H1 (cell line): Measurements from ENCODE around the gene GSTT2. TPM values are rescaled to one million over a fixed set of nuclear protein-coding genes. Genes with fewer than 3 reads are reported as not detected.

Source experiments
- CTCF ChIA-PET: fragments of 300-600 bp; sonication (Branson Sonifier 250); formaldehyde crosslinking; loops from one replicate; lab custom pipeline; 2021; ENCODE audit not compliant: partially characterized antibody; lab: Charles Lee
- POLR2A ChIA-PET: fragments of 300-600 bp; sonication (Branson Sonifier 250); formaldehyde crosslinking; loops from one replicate; lab custom pipeline; 2021; ENCODE audit warnings: inconsistent platforms; ENCODE audit not compliant: partially characterized antibody; lab: Charles Lee
- DNase-seq, 2 experiments: peaks; one replicate each; pipeline versions ENCODE4 v3.0.0 to v3.0.0-alpha.2; 2010 to 2022; ENCODE audit warnings: low spot score in 2 of 2, low read depth in 1 of 2, mixed read lengths in 1 of 2
- FAIRE-seq: peaks from 2 replicates; lab custom pipeline; 2011; peaks lifted over from hg19 to GRCh38; lab: Jason Lieb, UNC
- H2AFZ ChIP-seq: 2 replicates; pipeline ENCODE4 v1.8.1; 2012; ENCODE audit warnings: low read length, inconsistent platforms
- H2AK5ac ChIP-seq: 2 replicates; pipeline ENCODE4 v1.6.1; 2013; ENCODE audit warnings: low read depth, low read length
- H2BK120ac ChIP-seq: replicated peaks from 2 replicates; pipeline ENCODE3; 2013; ENCODE audit warnings: low read depth, low read length, inconsistent platforms
- H2BK12ac ChIP-seq: 2 replicates; pipeline ENCODE4 v1.6.1; 2013; ENCODE audit warnings: low read depth, low read length
- H2BK15ac ChIP-seq: 2 replicates; pipeline ENCODE4 v1.6.1; 2013; ENCODE audit warnings: low read length
- H2BK20ac ChIP-seq: 2 replicates; pipeline ENCODE4 v1.6.1; 2013; ENCODE audit warnings: low read length
- H2BK5ac ChIP-seq: 2 replicates; pipeline ENCODE4 v1.6.1; 2013; ENCODE audit warnings: low read depth, low read length
- H3K14ac ChIP-seq: 2 replicates; pipeline ENCODE4 v1.6.1; 2013; ENCODE audit warnings: inconsistent platforms; ENCODE audit not compliant: insufficient read length
- H3K18ac ChIP-seq: 2 replicates; pipeline ENCODE4 v1.6.1; 2013; ENCODE audit warnings: low read length; ENCODE audit errors: extremely low read depth
- H3K23ac ChIP-seq: 2 replicates; pipeline ENCODE4 v1.6.1; 2013; ENCODE audit warnings: inconsistent platforms; ENCODE audit not compliant: insufficient read length
- H3K23me2 ChIP-seq: 2 replicates; pipeline ENCODE4 v1.6.1; 2013; ENCODE audit warnings: low read depth, low read length
- H3K27ac ChIP-seq: 2 replicates; pipeline ENCODE4 v1.6.1; 2011; ENCODE audit warnings: low read depth, low read length, inconsistent platforms
- H3K27me3 ChIP-seq, 4 experiments: replicated peaks in 1 of 4; 1 replicate in 1 of 4; 2 replicates in 3 of 4; pipeline versions ENCODE4 v1.6.1 to v1.8.1; 2011 to 2013; ENCODE audit warnings: low read length in 3 of 4, mild to moderate bottlenecking in 3 of 4, inconsistent platforms in 2 of 4, mixed read lengths in 2 of 4, moderate library complexity in 1 of 4; ENCODE audit not compliant: control insufficient read depth in 3 of 4, insufficient read depth in 3 of 4; ENCODE audit errors: extremely low read depth in 1 of 4
- H3K36me3 ChIP-seq, 4 experiments: 2 replicates each; pipeline versions ENCODE4 v1.6.1 to v1.8.1; 2011 to 2013; ENCODE audit warnings: mild to moderate bottlenecking in 4 of 4, low read length in 3 of 4, moderate library complexity in 2 of 4, control low read depth in 1 of 4, inconsistent platforms in 1 of 4; ENCODE audit not compliant: insufficient read depth in 4 of 4, control insufficient read depth in 2 of 4
- H3K4ac ChIP-seq: replicated peaks from 2 replicates; pipeline ENCODE3; 2013; ENCODE audit warnings: low read length, low read depth, mixed read lengths, inconsistent platforms; ENCODE audit not compliant: insufficient read length
- H3K4me1 ChIP-seq, 4 experiments: replicated peaks in 1 of 4; 1 replicate in 1 of 4; 2 replicates in 3 of 4; pipeline versions ENCODE4 v1.6.1 to v1.8.1; 2011 to 2013; ENCODE audit warnings: low read length in 3 of 4, inconsistent platforms in 2 of 4, mixed read lengths in 1 of 4; ENCODE audit not compliant: insufficient read depth in 4 of 4, control insufficient read depth in 3 of 4
- H3K4me2 ChIP-seq, 2 experiments: 2 replicates each; pipeline versions ENCODE4 v1.6.1 to v1.8.1; 2011 to 2013; ENCODE audit warnings: low read depth in 2 of 2, low read length in 2 of 2, control low read depth in 1 of 2, inconsistent platforms in 1 of 2, mild to moderate bottlenecking in 1 of 2; ENCODE audit not compliant: insufficient read depth in 1 of 2
- H3K4me3 ChIP-seq, 4 experiments: fragments of 200-600, 300-600 bp in 1 of 4; sonication (generic), shearing (Covaris generic), sonication (Bioruptor Twin) in 1 of 4; 2 replicates each; pipeline versions ENCODE4 v1.5.1 to v1.8.1; 2011 to 2016; ENCODE audit warnings: low read length in 4 of 4, low read depth in 3 of 4, control low read depth in 2 of 4, inconsistent platforms in 2 of 4, mild to moderate bottlenecking in 2 of 4, mixed read lengths in 1 of 4, moderate library complexity in 1 of 4; ENCODE audit not compliant: insufficient read depth in 2 of 4; ENCODE audit errors: extremely low read depth in 1 of 4
- H3K56ac ChIP-seq: replicated peaks from 2 replicates; pipeline ENCODE3; 2013; ENCODE audit warnings: low read depth, mild to moderate bottlenecking, mixed read lengths, low read length, inconsistent platforms; ENCODE audit not compliant: insufficient read length
- H3K79me1 ChIP-seq: 2 replicates; pipeline ENCODE4 v1.6.1; 2013; ENCODE audit warnings: low read depth, low read length, control low read depth
- H3K79me2 ChIP-seq, 2 experiments: 2 replicates each; pipeline versions ENCODE4 v1.6.1 to v1.8.1; 2012 to 2013; ENCODE audit warnings: low read length in 2 of 2, mild to moderate bottlenecking in 2 of 2, inconsistent platforms in 1 of 2; ENCODE audit not compliant: insufficient read depth in 2 of 2, control insufficient read depth in 1 of 2
- H3K9ac ChIP-seq, 4 experiments: replicated peaks in 1 of 4; 1 replicate in 1 of 4; 2 replicates in 3 of 4; pipeline versions ENCODE4 v1.6.1 to v1.8.1; 2011 to 2013; ENCODE audit warnings: low read depth in 3 of 4, low read length in 3 of 4, control low read depth in 2 of 4, mild to moderate bottlenecking in 2 of 4, moderate library complexity in 2 of 4, inconsistent platforms in 1 of 4; ENCODE audit errors: extremely low read depth in 1 of 4
- H3K9me3 ChIP-seq, 2 experiments: 2 replicates each; pipeline versions ENCODE4 v1.6.1 to v1.8.1; 2012 to 2013; ENCODE audit warnings: mild to moderate bottlenecking in 2 of 2, moderate library complexity in 2 of 2, control low read depth in 1 of 2, inconsistent platforms in 1 of 2, low read depth in 1 of 2, low read length in 1 of 2, mixed read lengths in 1 of 2; ENCODE audit not compliant: insufficient read depth in 2 of 2
- H4K20me1 ChIP-seq, 2 experiments: replicated peaks in 1 of 2; 2 replicates each; pipeline versions ENCODE3 to v1.8.1; 2011 to 2013; ENCODE audit warnings: inconsistent platforms in 2 of 2, low read length in 2 of 2, mild to moderate bottlenecking in 1 of 2; ENCODE audit not compliant: insufficient read depth in 2 of 2, control insufficient read depth in 1 of 2
- H4K5ac ChIP-seq: 2 replicates; pipeline ENCODE4 v1.6.1; 2013; ENCODE audit warnings: low read length, low read depth, mixed read lengths, inconsistent platforms; ENCODE audit not compliant: insufficient read length
- H4K8ac ChIP-seq: 2 replicates; pipeline ENCODE4 v1.8.0; 2013; ENCODE audit warnings: mild to moderate bottlenecking, moderate library complexity, low read length, inconsistent platforms; ENCODE audit not compliant: insufficient read depth; ENCODE audit errors: extremely low read depth
- H4K91ac ChIP-seq: replicated peaks from 2 replicates; pipeline ENCODE3; 2013; ENCODE audit warnings: low read length, mixed read lengths, inconsistent platforms; ENCODE audit not compliant: insufficient read length
- ASH2L ChIP-seq: fragments of 200-600, 300-600 bp; sonication (generic); IDR thresholded peaks from one replicate; pipeline ENCODE4 v1.7.1; 2017; ENCODE audit warnings: low read length
- CEBPB ChIP-seq: IDR thresholded peaks from 2 replicates; pipeline ENCODE4 v1.6.1; 2012; ENCODE audit warnings: low read depth, low read length
- HDAC6 ChIP-seq: IDR thresholded peaks from one replicate; pipeline ENCODE4 v1.7.1; 2012; ENCODE audit warnings: low read depth, mild to moderate bottlenecking, inconsistent platforms, low read length, moderate library complexity
- JUN ChIP-seq: IDR thresholded peaks from 2 replicates; pipeline ENCODE4 v1.6.1; 2011; ENCODE audit warnings: low read depth, mild to moderate bottlenecking, improper control_type of control experiment, low read length
- JUND ChIP-seq: IDR thresholded peaks from 2 replicates; pipeline ENCODE4 v1.6.1; 2011; ENCODE audit warnings: mild to moderate bottlenecking, improper control_type of control experiment, low read length
- NRF1 ChIP-seq: IDR thresholded peaks from 2 replicates; pipeline ENCODE4 v1.6.1; 2011; ENCODE audit warnings: mild to moderate bottlenecking, low read depth, low read length, improper control_type of control experiment
- PHF8 ChIP-seq: fragments of 200-600 bp; sonication (generic); conservative IDR thresholded peaks from 2 replicates; pipeline ENCODE4 v1.7.1; 2012; ENCODE audit warnings: low read depth, mild to moderate bottlenecking, inconsistent platforms, low read length, moderate library complexity
- POU5F1 ChIP-seq: IDR thresholded peaks from 2 replicates; pipeline ENCODE4 v1.6.1; 2011; ENCODE audit warnings: low read depth, mild to moderate bottlenecking, low read length, moderate library complexity
- RAD21 ChIP-seq, 2 experiments: IDR thresholded peaks in 1 of 2; conservative IDR thresholded peaks in 1 of 2; 2 replicates each; pipeline ENCODE4 v1.6.1; 2011; ENCODE audit warnings: low read depth in 2 of 2, low read length in 2 of 2, improper control_type of control experiment in 1 of 2, inconsistent platforms in 1 of 2, mild to moderate bottlenecking in 1 of 2, moderate library complexity in 1 of 2
- SIX5 ChIP-seq: IDR thresholded peaks from 2 replicates; pipeline ENCODE4 v1.6.1; 2011; ENCODE audit warnings: mild to moderate bottlenecking, low read depth, low read length
- SP4 ChIP-seq: IDR thresholded peaks from 2 replicates; pipeline ENCODE4 v1.6.1; 2012; ENCODE audit warnings: low read length, inconsistent platforms
- TAF7 ChIP-seq: optimal IDR thresholded peaks from 2 replicates; pipeline ENCODE3; 2011; ENCODE audit warnings: low read depth, mild to moderate bottlenecking, inconsistent platforms, low read length, moderate library complexity, borderline replicate concordance
- TBP ChIP-seq: IDR thresholded peaks from 2 replicates; pipeline ENCODE4 v1.6.1; 2011; ENCODE audit warnings: low read depth, low read length, improper control_type of control experiment
- TEAD4 ChIP-seq: IDR thresholded peaks from 2 replicates; pipeline ENCODE4 v1.6.1; 2012; ENCODE audit warnings: low read depth, low read length, inconsistent platforms, mixed read lengths
- ZNF274 ChIP-seq: IDR thresholded peaks from 2 replicates; pipeline ENCODE4 v1.7.0; 2012; ENCODE audit warnings: low read length, borderline replicate concordance; ENCODE audit errors: extremely low read depth
- WGBS, 2 experiments: shearing (Covaris generic) in 1 of 2; methylation state at CpG; one replicate each; pipeline versions ENCODE4 v1.1.6 to v1.1.7; 2013 to 2015; ENCODE audit warnings: low lambda C conversion rate in 2 of 2, mixed read lengths in 2 of 2, inconsistent platforms in 1 of 2, low coverage in 1 of 2, missing lambda C conversion rate in 1 of 2; ENCODE audit not compliant: insufficient replicate concordance in 2 of 2, insufficient coverage in 1 of 2, insufficient read length in 1 of 2; ENCODE audit errors: extremely low coverage in 1 of 2, missing lambda C conversion rate in 1 of 2; 5-methylcytosine and 5-hydroxymethylcytosine counted together
- polyA plus RNA-seq, 7 experiments: library from polyadenylated mRNA; depleted of rRNA in 3 of 7; stranded (reverse) in 5 of 7; unstranded in 2 of 7; fragments of >200 nt in 5 of 7; fragments of 200-250 nt in 2 of 7; gene quantifications; 1 replicate in 5 of 7; 2 replicates in 1 of 7; 4 replicates in 1 of 7; pipeline versions ENCODE4 v1.2.1 to v1.2.3, GENCODE V29; 2011 to 2013; ENCODE audit warnings: missing spikeins in 2 of 7, mixed read lengths in 2 of 7
- total RNA-seq: library from RNA; stranded (reverse); fragmentation: NEBNext Ultra II Directional; extraction: Animal tissue kit (Norgen Biotek cat#: 25700); gene quantifications from 2 replicates; pipeline ENCODE4 v1.2.1, GENCODE V29; 2021

The GSTT2 gene
- total and polyA plus RNA-seq, 2 of the 8 experiments (the other 6 are each of a cell fraction or from before 2014, with no cell fraction given), result 1.1 to 1.5 TPM

- CTCF ChIA-PET, result interaction anchor here (1.0 to 1.1 kb wide), 3 partner anchors 74 to 186 kb away, joined by 3 read pairs; partner anchors contain the start of gene MIF
- H3K9me3 ChIP-seq, result no peaks in the 10 kb centered on the region; a peak in 1 of 4 replicates
- H3K79me1 ChIP-seq, result no peaks in the 10 kb centered on the region
- H3K79me2 ChIP-seq, result no peaks in the 10 kb centered on the region
- no peak overlapping the region for H4K5ac ChIP-seq
- H4K8ac ChIP-seq, result no peak overlapping the region
- no peak overlapping the region for H3K4me2 ChIP-seq
- TF ChIP-seq ASH2L (no peak), HDAC6 (no peak), TAF7 (no peak), JUND (no peak), JUN (no peak), CEBPB (no peak), ZNF274 (no peak), TEAD4 (no peak), PHF8 (no peak), TBP (no peak), RAD21 (IDR thresholded peaks at IDR 0.05 in 1 of 2, conservative IDR thresholded peaks at IDR 0.05 in 1 of 2; ENCODE audit: low read depth in 2 of 2, low read length in 2 of 2) (no peak), POU5F1 (no peak), SIX5 (no peak), NRF1 (no peak), SP4 (no peak)
- H2BK12ac ChIP-seq, result no peak overlapping the region
- H2BK120ac ChIP-seq, result no peak overlapping the region
- no peak overlapping the region for H3K18ac ChIP-seq
- no peaks in the 10 kb centered on the region for H4K20me1 ChIP-seq
- no peak overlapping the region for H3K4me3 ChIP-seq
- WGBS, 2 experiments, result 93% methylated on average over 9 of the region's 9 CpGs; no CpG with 5 or more reads in 1 of the 2 experiments
- H3K27me3 ChIP-seq, result peaks cover 0 to 3% (median 0%) of the 10 kb centered on the region in 4 experiments; a peak in 3 of 7 replicates
- DNase-seq (no peak), FAIRE-seq (no peak)
- H3K4me1 ChIP-seq, result peaks cover 0 to 3% (median 0%) of the 10 kb centered on the region in 4 experiments; a peak in 3 of 7 replicates
- no peak overlapping the region for H3K9ac ChIP-seq
- no peak overlapping the region for H3K23ac ChIP-seq
- no peak overlapping the region for H2AFZ ChIP-seq
- H3K36me3 ChIP-seq, result no peaks in the 10 kb centered on the region
- 0 out of 2 replicates have a peak overlapping the region, but pooled peaks have one; percentile 67 for H2BK15ac ChIP-seq
- no peak overlapping the region for H3K14ac ChIP-seq
- no peak overlapping the region for H2BK5ac ChIP-seq
- no peak overlapping the region for H3K56ac ChIP-seq
- H3K23me2 ChIP-seq, result no peaks in the 10 kb centered on the region
- no peak overlapping the region for H3K27ac ChIP-seq
- POLR2A ChIA-PET, result interaction anchor here (0.9 to 1.7 kb wide), 3 partner anchors 22 to 110 kb away, joined by 3 to 5 read pairs (median 3); partner anchors contain the start of gene MIF
- H2AK5ac ChIP-seq, result no peak overlapping the region
- H4K91ac ChIP-seq, result no peak overlapping the region
- no peak overlapping the region for H3K4ac ChIP-seq
- no peak overlapping the region for H2BK20ac ChIP-seq
These were observed 24.0 kb downstream of the GSTT2 start for GRCh38 chr22:24003887-24004286.
